H1 (cell line): ENCODE results near the gene FRZB.

Source experiments
- BRCA1 ChIP-seq: IDR thresholded peaks from 2 replicates; pipeline ENCODE4 v1.6.1; 2012; ENCODE audit warnings: low read depth, low read length, improper control_type of control experiment
- EZH2 ChIP-seq: fragments of 200-600 bp; sonication (generic); IDR thresholded peaks from 2 replicates; pipeline ENCODE4 v1.7.1; 2012; ENCODE audit warnings: low read depth, mild to moderate bottlenecking, moderate library complexity, low read length, inconsistent platforms; ENCODE audit not compliant: severe bottlenecking
- JUND ChIP-seq: IDR thresholded peaks from 2 replicates; pipeline ENCODE4 v1.6.1; 2011; ENCODE audit warnings: mild to moderate bottlenecking, improper control_type of control experiment, low read length
- KDM1A ChIP-seq: fragments of 200-600, 300-600 bp; sonication (generic); IDR thresholded peaks from 2 replicates; pipeline ENCODE4 v1.7.1; 2016; ENCODE audit warnings: mild to moderate bottlenecking, low read length, borderline replicate concordance
- PHF8 ChIP-seq: fragments of 200-600 bp; sonication (generic); conservative IDR thresholded peaks from 2 replicates; pipeline ENCODE4 v1.7.1; 2012; ENCODE audit warnings: low read depth, mild to moderate bottlenecking, inconsistent platforms, low read length, moderate library complexity
- POLR2A ChIP-seq, 2 experiments: IDR thresholded peaks; 1 replicate in 1 of 2; 2 replicates in 1 of 2; pipeline ENCODE4 v1.6.1; 2011; ENCODE audit warnings: low read depth in 2 of 2, low read length in 2 of 2, mild to moderate bottlenecking in 2 of 2; ENCODE audit errors: control extremely low read depth in 1 of 2
- SRF ChIP-seq: IDR thresholded peaks from 2 replicates; pipeline ENCODE4 v1.6.1; 2011; ENCODE audit warnings: mild to moderate bottlenecking, low read depth, low read length, moderate library complexity
- TAF1 ChIP-seq: IDR thresholded peaks from 2 replicates; pipeline ENCODE4 v1.6.1; 2011; ENCODE audit warnings: mild to moderate bottlenecking, low read depth, low read length
- YY1 ChIP-seq: IDR thresholded peaks from 2 replicates; pipeline ENCODE4 v1.6.1; 2011; ENCODE audit warnings: low read depth, mild to moderate bottlenecking, low read length
- ZNF274 ChIP-seq: IDR thresholded peaks from 2 replicates; pipeline ENCODE4 v1.7.0; 2012; ENCODE audit warnings: low read length, borderline replicate concordance; ENCODE audit errors: extremely low read depth
- TF ChIP-seq, protein P1 (sequence below): IDR thresholded peaks from 2 replicates; pipeline ENCODE4 v1.6.1; 2011; ENCODE audit warnings: low read length, improper control_type of control experiment
- TF ChIP-seq, protein P2 (sequence below), 3 experiments: IDR thresholded peaks; 1 replicate in 2 of 3; 2 replicates in 1 of 3; pipeline versions ENCODE4 v1.5.1 to v1.6.1; 2011; ENCODE audit warnings: low read length in 3 of 3, mild to moderate bottlenecking in 3 of 3, inconsistent platforms in 2 of 3, low read depth in 1 of 3, moderate library complexity in 1 of 3; ENCODE audit not compliant: insufficient read depth in 1 of 3; ENCODE audit errors: control extremely low read depth in 1 of 3
- TF ChIP-seq, protein P3 (sequence below): IDR thresholded peaks from 2 replicates; pipeline ENCODE4 v1.6.1; 2012; ENCODE audit warnings: inconsistent platforms

DNA sequence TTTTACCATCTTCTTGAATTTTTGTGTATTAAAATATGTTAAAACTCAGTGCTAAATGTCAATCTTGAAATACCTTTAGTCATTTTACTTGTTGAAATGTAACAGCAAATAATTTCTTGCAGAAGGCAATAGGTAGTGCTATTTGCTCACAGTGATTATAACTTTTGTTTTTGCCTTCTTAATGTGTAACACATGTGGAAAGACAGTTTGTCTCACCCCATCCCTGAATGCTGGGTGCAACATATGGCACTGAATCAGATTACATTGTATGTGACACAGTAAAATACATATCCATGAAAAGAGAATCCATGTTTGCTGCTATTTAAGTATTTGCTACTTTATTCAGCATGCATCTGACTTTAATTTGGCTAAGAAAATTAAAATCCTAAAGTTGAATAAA, 35.3 kb downstream of the FRZB start:
- TF ChIP-seq, protein P1, sequence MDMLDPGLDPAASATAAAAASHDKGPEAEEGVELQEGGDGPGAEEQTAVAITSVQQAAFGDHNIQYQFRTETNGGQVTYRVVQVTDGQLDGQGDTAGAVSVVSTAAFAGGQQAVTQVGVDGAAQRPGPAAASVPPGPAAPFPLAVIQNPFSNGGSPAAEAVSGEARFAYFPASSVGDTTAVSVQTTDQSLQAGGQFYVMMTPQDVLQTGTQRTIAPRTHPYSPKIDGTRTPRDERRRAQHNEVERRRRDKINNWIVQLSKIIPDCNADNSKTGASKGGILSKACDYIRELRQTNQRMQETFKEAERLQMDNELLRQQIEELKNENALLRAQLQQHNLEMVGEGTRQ = no peak
- TF ChIP-seq SRF (no peak), BRCA1 (no peak), POLR2A (IDR thresholded peaks at IDR 0.05; ENCODE audit: control extremely low read depth in 1 of 2, low read depth in 2 of 2, low read length in 2 of 2) (no peak), TAF1 (no peak), KDM1A (no peak), PHF8 (no peak), JUND (no peak), EZH2 (no peak), YY1 (no peak), ZNF274 (no peak)
- TF ChIP-seq, protein P2, sequence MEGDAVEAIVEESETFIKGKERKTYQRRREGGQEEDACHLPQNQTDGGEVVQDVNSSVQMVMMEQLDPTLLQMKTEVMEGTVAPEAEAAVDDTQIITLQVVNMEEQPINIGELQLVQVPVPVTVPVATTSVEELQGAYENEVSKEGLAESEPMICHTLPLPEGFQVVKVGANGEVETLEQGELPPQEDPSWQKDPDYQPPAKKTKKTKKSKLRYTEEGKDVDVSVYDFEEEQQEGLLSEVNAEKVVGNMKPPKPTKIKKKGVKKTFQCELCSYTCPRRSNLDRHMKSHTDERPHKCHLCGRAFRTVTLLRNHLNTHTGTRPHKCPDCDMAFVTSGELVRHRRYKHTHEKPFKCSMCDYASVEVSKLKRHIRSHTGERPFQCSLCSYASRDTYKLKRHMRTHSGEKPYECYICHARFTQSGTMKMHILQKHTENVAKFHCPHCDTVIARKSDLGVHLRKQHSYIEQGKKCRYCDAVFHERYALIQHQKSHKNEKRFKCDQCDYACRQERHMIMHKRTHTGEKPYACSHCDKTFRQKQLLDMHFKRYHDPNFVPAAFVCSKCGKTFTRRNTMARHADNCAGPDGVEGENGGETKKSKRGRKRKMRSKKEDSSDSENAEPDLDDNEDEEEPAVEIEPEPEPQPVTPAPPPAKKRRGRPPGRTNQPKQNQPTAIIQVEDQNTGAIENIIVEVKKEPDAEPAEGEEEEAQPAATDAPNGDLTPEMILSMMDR (IDR thresholded peaks at IDR 0.05; ENCODE audit: control extremely low read depth in 1 of 3, insufficient read depth in 1 of 3, low read depth in 1 of 3, low read length in 3 of 3) = no peak
- TF ChIP-seq, protein P3, sequence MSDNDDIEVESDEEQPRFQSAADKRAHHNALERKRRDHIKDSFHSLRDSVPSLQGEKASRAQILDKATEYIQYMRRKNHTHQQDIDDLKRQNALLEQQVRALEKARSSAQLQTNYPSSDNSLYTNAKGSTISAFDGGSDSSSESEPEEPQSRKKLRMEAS = no peak
